ENCODE results near the gene GJB1.
"Not testable (repeated sequence)": the region's sequence is repeated elsewhere in the genome, so short reads cannot be mapped to it uniquely, and the experiment has no call there.

Gene GJB1

DNA sequence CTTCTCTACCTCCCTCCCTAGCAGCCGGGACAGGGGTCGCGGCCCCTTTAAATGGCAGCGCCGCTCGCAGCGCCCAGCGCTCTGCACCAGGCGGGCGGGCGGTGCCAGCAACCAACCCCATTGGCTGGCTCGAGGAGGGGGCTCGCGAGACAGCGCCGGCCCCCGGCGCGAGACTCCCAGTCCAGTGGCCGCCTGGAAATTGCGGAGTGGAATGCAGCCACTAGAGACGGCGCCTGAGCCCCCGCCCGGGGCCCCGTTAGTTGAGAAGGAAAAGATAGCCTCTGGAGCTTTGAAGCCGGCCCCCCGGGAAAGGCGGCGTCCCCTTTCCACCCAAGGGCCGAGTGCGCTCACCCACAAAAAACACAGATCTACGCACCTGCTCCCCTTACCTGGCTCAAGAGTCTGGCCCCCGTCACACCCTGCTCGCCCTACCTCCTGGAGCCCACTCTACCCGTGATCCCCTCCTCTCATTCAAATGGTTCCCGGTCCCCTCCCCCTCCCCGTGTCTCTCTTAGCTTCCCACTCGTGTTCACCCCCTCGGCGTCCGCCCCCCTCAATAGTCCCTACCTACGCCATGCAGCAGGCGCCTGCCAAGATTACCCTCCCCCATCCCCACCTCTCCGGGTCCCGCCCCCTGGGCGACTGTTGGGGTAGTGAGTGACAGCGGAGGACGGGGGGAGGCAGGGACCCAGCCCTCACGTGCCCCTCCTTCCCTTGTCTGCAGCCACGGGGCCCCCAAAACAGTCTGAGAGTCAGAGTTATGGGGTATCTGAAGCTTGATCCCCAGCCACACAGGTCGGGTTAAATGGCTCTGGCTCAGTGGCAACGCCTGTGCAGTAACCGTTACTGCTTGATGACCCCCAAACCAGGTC is 31.3 kb downstream of the GJB1 start, which contains the start of gene ZMYM3:
ZMYM3 (minus strand) TSS at position 49 of the 872 bp plus-strand sequence. CDS start 885 bp downstream, outside the sequence.
- peak; percentile 43 to 66 (median 51) for DNase-seq (ENCODE audit: low read depth in 2 of 3, low spot score in 2 of 3)

DNA sequence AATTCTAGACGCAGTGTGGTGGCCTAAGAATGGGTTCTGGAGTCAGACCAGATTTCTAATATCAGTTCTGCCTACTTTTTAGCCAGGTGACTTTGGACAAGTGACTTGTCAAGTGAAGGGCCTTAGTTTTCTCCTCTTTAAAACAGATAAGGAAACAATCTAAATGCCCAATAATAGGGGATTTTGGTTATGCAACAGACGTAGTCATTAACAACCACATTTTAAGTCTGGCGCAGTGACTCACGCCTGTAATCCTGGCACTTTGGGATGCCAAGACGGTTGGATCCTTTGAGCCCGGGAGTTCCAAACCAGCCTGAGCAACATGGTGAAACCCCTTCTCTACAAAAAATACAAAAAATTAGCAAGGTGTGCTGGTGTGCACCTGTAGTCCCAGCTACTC is 33.0 kb downstream of the GJB1 start:
- DNase-seq (ENCODE audit: low read depth in 2 of 3, low spot score in 2 of 3) = no peak

DNA sequence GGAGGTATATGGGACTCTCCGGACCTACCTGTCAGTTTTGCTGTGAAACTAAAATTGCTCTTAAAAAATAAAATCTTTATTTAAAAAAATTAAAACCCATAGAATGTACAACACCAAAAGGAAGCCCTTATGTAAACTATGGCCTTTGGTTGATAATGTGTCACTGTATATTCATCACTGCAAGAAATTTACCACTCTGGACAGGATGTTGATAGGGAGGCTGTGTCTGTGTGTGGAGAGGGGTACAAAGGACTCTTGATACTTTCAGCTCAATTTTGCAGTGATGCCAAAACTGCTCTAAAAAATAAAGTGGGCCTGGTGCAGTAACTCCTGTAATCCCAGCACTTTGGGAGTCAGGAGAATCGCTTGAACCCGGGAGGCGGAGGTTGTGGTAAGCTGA is 33.8 kb downstream of the GJB1 start:
- no peak for DNase-seq (ENCODE audit: low read depth in 2 of 3, low spot score in 2 of 3)

DNA sequence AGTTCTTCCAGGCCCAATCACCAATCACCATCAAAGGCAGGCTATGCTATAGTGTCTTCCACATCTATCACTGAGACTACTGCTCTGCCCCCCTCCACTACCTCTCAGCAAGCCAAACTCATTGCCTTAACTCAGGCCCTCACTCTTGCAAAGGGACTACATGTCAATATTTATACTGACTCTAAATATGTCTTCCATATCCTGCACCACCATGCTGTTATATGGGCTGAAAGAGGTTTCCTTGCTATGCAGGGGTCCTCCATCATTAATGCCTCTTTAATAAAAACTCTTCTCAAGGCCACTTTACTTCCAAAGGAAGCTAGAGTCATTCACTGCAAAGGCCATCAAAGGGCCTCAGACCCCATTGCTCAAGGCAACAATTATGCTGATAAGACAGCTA is 45.6 kb downstream of the GJB1 start:
- not testable (repeated sequence) for DNase-seq (ENCODE audit: low read depth in 2 of 3, low spot score in 2 of 3)

DNA sequence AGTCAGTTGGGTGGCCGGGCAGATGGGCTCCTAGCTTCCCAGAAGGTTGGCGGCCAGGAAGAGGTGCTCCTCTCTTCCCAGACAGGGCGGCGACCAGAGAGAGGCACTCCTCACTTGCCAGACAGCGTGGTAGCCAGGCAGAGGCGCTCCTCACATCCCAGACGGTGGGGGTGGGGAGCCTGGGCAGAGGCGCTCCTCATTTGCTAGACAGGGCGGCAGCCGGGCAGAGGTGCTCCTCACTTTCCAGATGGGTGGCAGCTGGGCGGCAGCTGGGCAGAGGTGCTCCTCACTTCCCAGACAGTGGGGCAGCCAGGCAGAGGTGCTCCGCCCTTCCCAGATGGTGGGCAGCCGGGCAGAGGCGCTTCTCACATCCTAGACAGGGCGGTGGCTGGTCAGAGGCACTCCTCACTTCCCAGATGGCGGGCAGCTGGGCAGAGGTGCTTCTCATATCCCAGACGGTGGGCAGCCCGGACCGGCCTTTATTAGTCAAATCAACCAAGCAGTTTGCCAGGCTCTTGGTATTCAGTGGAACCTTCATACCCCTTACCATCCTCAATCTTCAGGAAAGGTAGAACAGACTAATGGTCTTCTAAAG is 46.9 kb downstream of the GJB1 start:
- DNase-seq (ENCODE audit: low read depth in 2 of 3, low spot score in 2 of 3) = no peak

DNA sequence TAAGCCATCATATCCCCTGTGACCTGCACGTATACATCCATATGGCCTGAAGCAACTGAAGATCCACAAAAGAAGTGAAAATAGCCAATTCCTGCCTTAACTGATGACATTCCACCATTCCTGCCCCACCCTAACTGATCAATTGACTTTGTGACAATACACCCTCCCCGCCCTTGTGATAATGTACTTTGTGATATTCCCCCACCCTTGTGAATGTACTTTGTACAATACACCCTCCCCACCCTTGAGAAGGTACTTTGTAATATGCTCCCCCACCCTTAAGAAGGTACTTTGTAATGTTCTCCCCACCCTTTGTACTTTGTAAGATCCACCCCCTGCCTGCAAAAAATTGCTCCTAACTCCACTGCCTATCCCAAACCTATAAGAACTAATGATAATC is 49.3 kb downstream of the GJB1 start:
- DNase-seq (ENCODE audit: low read depth in 2 of 3, low spot score in 2 of 3) = not testable (repeated sequence)
